ENCODE results near the gene SLC27A3.

The SLC27A3 gene

DNA sequence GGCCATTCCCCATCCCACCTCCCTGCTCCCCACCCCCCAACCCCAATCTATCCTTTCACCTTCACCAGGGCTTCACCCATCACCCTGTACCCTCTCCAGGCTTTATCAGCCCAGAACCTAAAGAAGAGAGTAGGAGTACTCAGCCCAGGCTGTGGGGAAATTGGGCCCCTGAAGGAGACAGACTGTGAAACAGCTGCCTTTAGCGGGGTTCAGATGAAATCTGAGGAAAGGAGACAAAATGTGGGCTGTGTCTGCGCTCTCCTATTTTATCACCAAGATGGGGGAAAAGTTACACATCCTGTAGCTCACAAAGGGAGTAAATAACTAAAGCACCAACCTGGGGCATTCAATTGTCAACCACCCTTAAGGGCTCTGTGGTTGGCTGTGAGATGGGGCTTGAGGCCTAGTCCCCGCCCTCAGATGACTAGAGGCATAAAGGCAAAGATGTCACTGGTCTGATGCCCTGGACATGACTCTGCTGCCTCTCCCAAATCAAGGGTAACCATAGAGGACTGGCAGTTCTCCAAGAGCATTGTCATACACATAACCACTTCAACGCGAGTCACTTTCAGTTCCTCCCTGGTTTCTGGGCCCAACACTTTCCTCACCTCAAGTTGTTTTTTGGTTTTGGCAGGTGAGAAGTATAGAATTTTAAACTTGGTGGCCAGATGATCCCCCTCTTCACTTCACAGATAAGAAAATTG lies 30.0 kb downstream of the SLC27A3 start:
- in situ Hi-C loops (cut with MboI; ENCODE audit: low pct_unique_long_range_greater_than_20kb, low sequenced_read_pairs, unreplicated experiment), result no loop called here
- DNase-seq (ENCODE audit: low spot score), result peak; percentile 92
- TF ChIP-seq, protein P1, sequence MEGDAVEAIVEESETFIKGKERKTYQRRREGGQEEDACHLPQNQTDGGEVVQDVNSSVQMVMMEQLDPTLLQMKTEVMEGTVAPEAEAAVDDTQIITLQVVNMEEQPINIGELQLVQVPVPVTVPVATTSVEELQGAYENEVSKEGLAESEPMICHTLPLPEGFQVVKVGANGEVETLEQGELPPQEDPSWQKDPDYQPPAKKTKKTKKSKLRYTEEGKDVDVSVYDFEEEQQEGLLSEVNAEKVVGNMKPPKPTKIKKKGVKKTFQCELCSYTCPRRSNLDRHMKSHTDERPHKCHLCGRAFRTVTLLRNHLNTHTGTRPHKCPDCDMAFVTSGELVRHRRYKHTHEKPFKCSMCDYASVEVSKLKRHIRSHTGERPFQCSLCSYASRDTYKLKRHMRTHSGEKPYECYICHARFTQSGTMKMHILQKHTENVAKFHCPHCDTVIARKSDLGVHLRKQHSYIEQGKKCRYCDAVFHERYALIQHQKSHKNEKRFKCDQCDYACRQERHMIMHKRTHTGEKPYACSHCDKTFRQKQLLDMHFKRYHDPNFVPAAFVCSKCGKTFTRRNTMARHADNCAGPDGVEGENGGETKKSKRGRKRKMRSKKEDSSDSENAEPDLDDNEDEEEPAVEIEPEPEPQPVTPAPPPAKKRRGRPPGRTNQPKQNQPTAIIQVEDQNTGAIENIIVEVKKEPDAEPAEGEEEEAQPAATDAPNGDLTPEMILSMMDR (IDR thresholded peaks at IDR 0.05; ENCODE audit: extremely low read depth, insufficient read depth, missing control alignments), result no peak

DNA sequence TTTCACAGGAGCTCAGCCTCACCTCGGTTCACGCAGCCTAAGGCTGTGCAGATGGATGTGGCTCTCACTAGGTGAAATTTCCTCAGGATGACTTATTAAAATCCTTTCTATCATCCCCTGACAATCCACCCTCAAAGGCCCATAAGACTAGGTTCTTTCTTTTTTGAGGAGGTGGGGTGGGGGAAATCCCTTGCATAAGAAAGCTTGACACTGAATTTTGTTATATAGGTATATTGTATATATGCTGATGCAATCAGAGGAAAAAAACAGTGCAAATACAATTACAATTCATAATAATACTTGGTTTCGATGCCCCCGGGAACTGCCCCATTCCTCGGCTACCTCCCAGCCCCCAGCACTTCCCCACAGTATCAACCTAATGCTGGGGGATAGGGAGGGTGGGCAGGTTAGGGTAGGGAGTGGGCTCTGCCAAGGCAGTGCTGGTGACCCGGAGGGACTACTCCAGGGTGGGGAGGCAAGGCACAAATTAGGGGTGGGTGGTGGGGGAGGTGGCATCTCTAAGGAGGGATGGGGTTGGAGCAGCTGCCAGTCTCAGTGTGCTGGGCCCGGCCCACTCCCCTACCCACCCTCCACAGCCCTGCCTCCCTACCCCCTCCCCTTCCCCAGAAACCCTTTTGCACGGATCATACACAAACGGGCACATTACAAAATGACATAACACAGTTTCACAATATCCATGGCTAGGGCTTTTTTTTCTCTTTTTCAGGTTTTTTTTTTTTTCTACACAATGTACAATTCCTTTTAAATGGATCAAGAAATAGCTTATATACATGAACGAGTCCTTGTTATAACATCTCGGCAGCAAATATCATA lies 30.9 kb downstream of the SLC27A3 start:
- TF ChIP-seq, protein P1 (IDR thresholded peaks at IDR 0.05; ENCODE audit: extremely low read depth, insufficient read depth, missing control alignments), result no peak
- in situ Hi-C loops (cut with MboI; ENCODE audit: low pct_unique_long_range_greater_than_20kb, low sequenced_read_pairs, unreplicated experiment), result no loop called here
- no peak for DNase-seq (ENCODE audit: low spot score)

DNA sequence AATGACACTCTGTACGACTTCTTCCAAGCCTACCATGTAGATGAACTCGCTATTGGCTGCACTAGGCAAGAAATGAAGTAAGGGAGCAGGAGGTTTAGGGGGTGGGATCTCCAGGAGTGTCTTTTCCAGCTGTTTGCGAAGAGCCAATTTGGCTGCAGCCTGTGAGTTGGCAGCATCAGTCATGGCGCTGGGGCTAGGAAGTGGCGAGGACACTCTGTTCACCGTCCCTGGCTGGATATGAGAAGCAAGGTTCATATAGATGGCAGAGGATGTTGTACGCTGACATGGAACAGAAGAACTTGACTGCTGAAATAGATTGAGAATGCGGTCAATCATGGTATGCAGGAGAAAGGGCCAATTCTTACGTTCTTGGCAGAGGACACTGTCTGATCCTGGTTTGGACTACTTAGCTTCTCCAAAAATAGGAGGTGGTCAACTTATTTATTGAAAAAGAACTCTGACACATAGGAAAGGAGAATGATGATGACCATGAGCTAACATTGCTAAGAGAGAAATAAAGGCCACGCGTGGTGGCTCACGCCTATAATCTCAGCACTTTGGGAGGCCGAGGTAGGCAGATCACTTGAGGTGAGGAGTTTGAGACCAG lies 41.2 kb downstream of the SLC27A3 start:
- in situ Hi-C loops (cut with MboI; ENCODE audit: low pct_unique_long_range_greater_than_20kb, low sequenced_read_pairs, unreplicated experiment), result loop anchor here (10.0 kb wide), 1 partner anchor 98 kb away; no protein-coding TSS in a partner anchor
- TF ChIP-seq, protein P1 (IDR thresholded peaks at IDR 0.05; ENCODE audit: extremely low read depth, insufficient read depth, missing control alignments), result no peak
- DNase-seq (ENCODE audit: low spot score), result no peak

DNA sequence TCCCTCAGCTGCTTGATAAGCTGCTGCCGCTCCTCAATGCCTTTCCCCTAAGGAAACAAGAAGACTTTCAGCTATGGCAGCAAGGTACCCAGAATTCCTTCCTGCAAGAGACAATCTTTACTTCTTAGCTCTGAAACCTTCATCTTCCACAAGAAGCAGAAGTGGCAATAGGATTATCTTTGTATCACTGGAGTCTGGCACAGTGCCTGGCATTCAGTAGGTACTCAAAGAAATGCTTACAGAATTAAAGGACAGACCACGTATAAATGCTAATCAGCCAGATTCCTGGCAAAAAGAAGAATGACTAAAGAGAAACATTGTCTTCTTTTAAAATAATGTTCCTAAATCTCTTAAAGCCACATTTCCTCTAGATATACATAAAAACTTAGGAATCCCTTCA lies 43.7 kb downstream of the SLC27A3 start:
- no peak for DNase-seq (ENCODE audit: low spot score)
- in situ Hi-C loops (cut with MboI; ENCODE audit: low pct_unique_long_range_greater_than_20kb, low sequenced_read_pairs, unreplicated experiment), result loop anchor here (10.0 kb wide), 1 partner anchor 96 kb away; no protein-coding TSS in a partner anchor
- TF ChIP-seq, protein P1 (IDR thresholded peaks at IDR 0.05; ENCODE audit: extremely low read depth, insufficient read depth, missing control alignments), result no peak

DNA sequence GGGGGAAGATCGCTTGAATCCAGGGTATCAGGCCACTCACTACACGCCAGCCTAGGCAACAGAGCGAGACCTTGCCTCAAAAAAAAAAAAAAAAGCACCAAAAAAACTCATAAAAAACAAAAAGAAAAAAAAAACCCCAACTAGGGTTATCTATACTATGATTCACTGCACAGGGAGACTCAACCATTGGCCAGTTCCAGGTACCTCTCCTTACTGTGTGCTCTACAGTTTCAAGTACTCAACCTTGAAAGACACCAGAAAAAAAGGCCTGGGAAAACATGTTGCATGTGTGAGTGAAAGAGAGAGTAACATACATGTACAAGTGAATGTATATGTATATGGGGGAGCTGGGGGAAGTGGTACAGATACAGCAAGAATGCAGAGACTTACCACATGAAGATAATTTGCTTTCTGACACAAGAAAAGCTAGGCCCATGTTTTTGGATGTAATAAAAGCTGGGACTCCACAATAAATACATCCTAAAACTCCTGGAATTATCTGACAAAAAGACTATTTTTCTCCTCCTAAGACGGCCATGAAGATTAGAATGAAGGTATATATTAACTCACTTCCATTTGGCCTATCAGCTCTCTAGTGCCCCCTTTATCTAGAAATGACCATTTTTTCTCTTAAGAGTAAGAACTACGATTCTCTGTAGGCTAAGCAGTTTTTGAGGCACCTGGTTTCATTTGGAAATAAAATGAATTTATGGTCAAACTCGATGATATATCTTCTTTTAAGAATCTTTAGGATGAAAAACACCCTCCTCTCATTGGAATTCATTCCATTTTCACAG lies 52.2 kb downstream of the SLC27A3 start:
- in situ Hi-C loops (cut with MboI; ENCODE audit: low pct_unique_long_range_greater_than_20kb, low sequenced_read_pairs, unreplicated experiment), result no loop called here
- peak; percentile 27 for DNase-seq (ENCODE audit: low spot score)
- TF ChIP-seq, protein P1 (IDR thresholded peaks at IDR 0.05; ENCODE audit: extremely low read depth, insufficient read depth, missing control alignments), result no peak

Data from GM13977 (cell line).